RCC 7860 (cell line): ENCODE data around the gene ABR.
"Not testable (repeated sequence)": the region's sequence is repeated elsewhere in the genome, so short reads cannot be mapped to it uniquely, and the experiment has no call there.

Source experiments
- DNase-seq: peaks from one replicate; pipeline ENCODE4 v3.0.0-alpha.2; 2015; ENCODE audit warnings: low spot score
- FAIRE-seq: peaks from 2 replicates; lab custom pipeline; 2012; peaks lifted over from hg19 to GRCh38; lab: Jason Lieb, UNC

ABR gene

GRCh38 chr17:1000597-1001461, 179.0 kb downstream of the ABR start:
- FAIRE-seq: no peak
- DNase-seq: no peak

GRCh38 chr17:998111-998510, 181.7 kb downstream of the ABR start:
- DNase-seq: no peak
- FAIRE-seq: no peak

GRCh38 chr17:996554-997344, 183.0 kb downstream of the ABR start, which contains the start of gene TIMM22:
Gene TIMM22, plus strand, starts transcription at chr17:997129. Its CDS starts 14 bp downstream, at chr17:997143.
- peak; percentile 93 for DNase-seq
- FAIRE-seq: peak; percentile 79

- not testable (repeated sequence) for DNase-seq, FAIRE-seq
These were observed 184.5 kb downstream of the ABR start for GRCh38 chr17:995324-995723.

- FAIRE-seq (no peak), DNase-seq (no peak)
These were observed 186.8 kb downstream of the ABR start for GRCh38 chr17:992933-993332.

- FAIRE-seq (no peak), DNase-seq (no peak)
These were observed 191.2 kb downstream of the ABR start for GRCh38 chr17:988561-988960.

- FAIRE-seq: no peak
- DNase-seq: no peak
These were observed 191.8 kb downstream of the ABR start for GRCh38 chr17:987931-988330.

- no peak for DNase-seq
- FAIRE-seq: no peak
These were observed 193.4 kb downstream of the ABR start for GRCh38 chr17:986322-986929.

GRCh38 chr17:983921-984320, 195.9 kb downstream of the ABR start:
- no peak for FAIRE-seq

GRCh38 chr17:981292-981658, 198.5 kb downstream of the ABR start:
- DNase-seq: no peak
- FAIRE-seq: no peak

More at GRCh38 chr17:983921-984320, 195.9 kb downstream of the ABR start:
- DNase-seq: no peak

- DNase-seq (peak; percentile 69), FAIRE-seq (peak; percentile 44)
These were observed 199.1 kb downstream of the ABR start for GRCh38 chr17:980406-981291.

- no peak for FAIRE-seq
- DNase-seq: peak; percentile 48
These were observed 200.0 kb downstream of the ABR start, which contains the start of gene NXN for GRCh38 chr17:979539-980405. Gene NXN, minus strand, starts transcription at chr17:979776.

GRCh38 chr17:979212-979538, 200.6 kb downstream of the ABR start:
- DNase-seq (no peak), FAIRE-seq (no peak)

GRCh38 chr17:978103-979093, 201.4 kb downstream of the ABR start:
- DNase-seq (no peak), FAIRE-seq (no peak)

- FAIRE-seq (no peak), DNase-seq (no peak)
These were observed 202.6 kb downstream of the ABR start for GRCh38 chr17:977166-977565.

- DNase-seq: no peak
- FAIRE-seq: no peak
These were observed 203.5 kb downstream of the ABR start for GRCh38 chr17:976312-976711.

- FAIRE-seq (no peak), DNase-seq (no peak)
These were observed 204.3 kb downstream of the ABR start for GRCh38 chr17:975371-975915.

- not testable (repeated sequence) for DNase-seq, FAIRE-seq
These were observed 205.0 kb downstream of the ABR start for GRCh38 chr17:974778-975177.
